Activated CD4-positive, CD25-positive, alpha-beta regulatory T cell (primary cell): ENCODE measurements around the gene ZDHHC12.

ENCODE experiments used
- DNase-seq, 4 experiments: peaks; one replicate each; lab custom pipeline; 2025; lab: John Stamatoyannopoulos, UW

Gene ZDHHC12

GRCh38 chr9:128685636-128686489 is 38.1 kb downstream of the ZDHHC12 start:
- peak in 1 of 4 experiments; percentile 25 for DNase-seq

GRCh38 chr9:128684325-128685199 is 39.4 kb downstream of the ZDHHC12 start:
- peak; percentile 45 to 62 (median 48) for DNase-seq

GRCh38 chr9:128684065-128684324 is 39.9 kb downstream of the ZDHHC12 start:
- no peak for DNase-seq

- DNase-seq = no peak
These were observed 40.4 kb downstream of the ZDHHC12 start for GRCh38 chr9:128683340-128684064.

- no peak for DNase-seq
These were observed 46.1 kb downstream of the ZDHHC12 start for GRCh38 chr9:128677794-128678193.

DNA sequence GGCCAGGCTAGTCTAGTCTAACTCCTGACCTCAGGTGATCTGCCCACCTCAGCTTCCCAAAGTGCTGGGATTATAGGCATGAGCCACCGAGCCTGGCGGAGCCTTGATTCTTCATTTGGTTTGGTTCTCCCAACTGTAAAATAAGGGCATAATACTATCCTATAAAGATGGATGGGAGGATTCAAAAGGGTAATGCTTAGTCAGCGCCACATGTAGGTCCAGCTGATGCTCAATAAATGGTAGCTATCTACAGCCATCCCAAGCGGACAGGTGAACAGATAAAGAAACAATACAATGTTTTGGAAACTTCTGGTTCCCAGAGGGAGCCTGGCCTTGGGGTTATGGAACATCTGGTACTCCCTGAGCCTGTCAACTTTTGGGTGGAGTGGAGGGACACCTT is 48.5 kb downstream of the ZDHHC12 start:
- no peak for DNase-seq
